Esophagus muscularis mucosa (tissue), 4 donors: ENCODE measurements around the gene UNC13B. TPM values are rescaled to one million over a fixed set of nuclear protein-coding genes. Genes with fewer than 3 reads are reported as not detected.

Experiments used
- DNase-seq: peaks from one replicate; pipeline ENCODE4 v3.0.0-alpha.2; 2017; ENCODE audit errors: extremely low spot score
- H3K27ac ChIP-seq, 4 donors: fragments of 200-600 bp; sonication (generic); replicated peaks in 1 of 4; 1 replicate in 3 of 4; 2 replicates in 1 of 4; pipeline ENCODE4 v1.5.1; 2016 to 2019; ENCODE audit warnings: mild to moderate bottlenecking in 1 of 4
- H3K27me3 ChIP-seq, 4 donors: fragments of 200-600 bp; sonication (generic); one replicate each; pipeline versions ENCODE4 v1.5.1 to v1.6.0; 2016 to 2019
- H3K36me3 ChIP-seq, 4 donors: fragments of 200-600 bp; sonication (generic); one replicate each; pipeline ENCODE4 v1.5.1; 2016 to 2019
- H3K4me1 ChIP-seq, 4 donors: fragments of 200-600 bp; sonication (generic); one replicate each; pipeline ENCODE4 v1.5.1; 2016 to 2019
- H3K4me3 ChIP-seq, 4 donors: fragments of 200-600 bp; sonication (generic); 1 replicate in 2 of 4; 2 replicates in 2 of 4; pipeline ENCODE4 v1.5.1; 2016 to 2019; ENCODE audit warnings: mild to moderate bottlenecking in 4 of 4, moderate library complexity in 1 of 4
- H3K9me3 ChIP-seq, 4 donors: fragments of 200-600 bp; sonication (generic); 1 replicate in 3 of 4; 2 replicates in 1 of 4; pipeline ENCODE4 v1.5.1; 2016 to 2019
- CTCF ChIP-seq, 3 experiments: fragments of 200-600 bp in 2 of 3; fragments of 450-650 bp in 1 of 3; sonication (generic) in 2 of 3; IDR thresholded peaks; one replicate each; pipeline ENCODE4 v1.5.1; 2017 to 2019; ENCODE audit warnings: antibody characterized with exemption in 3 of 3, mild to moderate bottlenecking in 2 of 3, moderate library complexity in 1 of 3
- EP300 ChIP-seq: sonication (generic); formaldehyde crosslinking; IDR thresholded peaks from one replicate; pipeline ENCODE4 v1.6.1; 2017; ENCODE audit warnings: antibody characterized with exemption
- POLR2A ChIP-seq: fragments of 450-650 bp; IDR thresholded peaks from one replicate; pipeline ENCODE4 v1.6.1; 2017; ENCODE audit warnings: antibody characterized with exemption, moderate library complexity, mild to moderate bottlenecking, low read depth
- POLR2AphosphoS5 ChIP-seq, 2 donors: sonication (generic); formaldehyde crosslinking; IDR thresholded peaks; one replicate each; pipeline ENCODE4 v1.6.1; 2017; ENCODE audit warnings: antibody characterized with exemption in 2 of 2
- WGBS: methylation state at CpG from one replicate; pipeline ENCODE4 v1.1.5; 2018; 5-methylcytosine and 5-hydroxymethylcytosine counted together
- intact Hi-C: fragments of 100-400 bp; cut with DNase I; formaldehyde crosslinking; loops from one replicate; pipeline ENCODE4 v1.15.1; 2023
- total RNA-seq, 4 donors: library from RNA; depleted of rRNA; stranded (reverse); fragments of >200 nt; gene quantifications; one replicate each; pipeline versions ENCODE4 v1.1.0 to v1.2.1, GENCODE V29; 2016

UNC13B gene
- total RNA-seq, 4 donors from 2014 or later = 21.9 to 30.7 (median 28.7) TPM

- H3K4me3 ChIP-seq = no peak overlapping the region
- no peaks in the 10 kb centered on the region for H3K36me3 ChIP-seq
- H3K27ac ChIP-seq = no peak overlapping the region
- intact Hi-C loops = no loop called here
- no peak for DNase-seq
- TF ChIP-seq EP300 (no peak), POLR2AphosphoS5 (IDR thresholded peaks at IDR 0.05) (no peak), CTCF (IDR thresholded peaks at IDR 0.05) (no peak), POLR2A (no peak)
- WGBS = 94% methylated on average over 3 of the region's 3 CpGs
- no peaks in the 10 kb centered on the region for H3K27me3 ChIP-seq
- peaks cover 0 to 6% (median 0%) of the 10 kb centered on the region in 4 donors for H3K9me3 ChIP-seq
- H3K4me1 ChIP-seq = peaks cover 0 to 11% (median 9%) of the 10 kb centered on the region in 4 donors
Measured at GRCh38 chr9:35226651-35227050, 64.8 kb downstream of the UNC13B start.

- TF ChIP-seq CTCF (IDR thresholded peaks at IDR 0.05) (no peak), EP300 (no peak), POLR2AphosphoS5 (IDR thresholded peaks at IDR 0.05) (no peak), POLR2A (no peak)
- H3K36me3 ChIP-seq = no peaks in the 10 kb centered on the region
- WGBS = 65% methylated on average over 3 of the region's 3 CpGs
- peaks cover 0 to 11% (median 9%) of the 10 kb centered on the region in 4 donors for H3K4me1 ChIP-seq
- H3K9me3 ChIP-seq = peaks cover 0 to 6% (median 0%) of the 10 kb centered on the region in 4 donors
- intact Hi-C loops = no loop called here
- H3K4me3 ChIP-seq = no peak overlapping the region
- no peak for DNase-seq
- no peak overlapping the region for H3K27ac ChIP-seq
- no peaks in the 10 kb centered on the region for H3K27me3 ChIP-seq
Measured at GRCh38 chr9:35227284-35227683, 65.5 kb downstream of the UNC13B start.

- Histone ChIP-seq H3K36me3 (no peaks in the 10 kb centered on the region), H3K4me1 (peaks cover 0 to 11% (median 9%) of the 10 kb centered on the region in 4 donors), H3K27ac (no peak overlapping the region), H3K9me3 (no peaks in the 10 kb centered on the region), H3K27me3 (no peaks in the 10 kb centered on the region), H3K4me3 (no peak overlapping the region)
- DNase-seq = no peak
- 74% methylated on average over 1 of the region's 1 CpG for WGBS
- TF ChIP-seq CTCF (IDR thresholded peaks at IDR 0.05) = no peak
- TF ChIP-seq POLR2AphosphoS5 (IDR thresholded peaks at IDR 0.05) = no peak
- no peak for TF ChIP-seq EP300
- TF ChIP-seq POLR2A = no peak
- intact Hi-C loops = no loop called here
Measured at GRCh38 chr9:35229066-35229778, 67.4 kb downstream of the UNC13B start.

- intact Hi-C loops = no loop called here
- DNase-seq = no peak
- no peak overlapping the region for H3K27ac ChIP-seq
- no peaks in the 10 kb centered on the region for H3K9me3 ChIP-seq
- WGBS = 84% methylated on average over 1 of the region's 1 CpG
- H3K27me3 ChIP-seq = no peaks in the 10 kb centered on the region
- H3K4me3 ChIP-seq = no peak overlapping the region
- H3K36me3 ChIP-seq = no peaks in the 10 kb centered on the region
- TF ChIP-seq CTCF (IDR thresholded peaks at IDR 0.05) (no peak), EP300 (no peak), POLR2AphosphoS5 (IDR thresholded peaks at IDR 0.05) (no peak), POLR2A (no peak)
- H3K4me1 ChIP-seq = peaks cover 0 to 11% (median 9%) of the 10 kb centered on the region in 4 donors
Measured at GRCh38 chr9:35229779-35230143, 68.0 kb downstream of the UNC13B start.
